GM18870 (cell line): ENCODE results near the gene DNAH1.

ENCODE experiments used
- ATAC-seq: cut with Tn5 transposase; IDR thresholded peaks from one replicate; pipeline ENCODE4 v1.9.1; 2021; ENCODE audit warnings: moderate library complexity; ENCODE audit not compliant: unreplicated experiment

Gene DNAH1

GRCh38 chr3:52384019-52384761, 68.1 kb downstream of the DNAH1 start:
- no peak for ATAC-seq

GRCh38 chr3:52385157-52385556, 69.0 kb downstream of the DNAH1 start:
- ATAC-seq: no peak

- ATAC-seq: no peak
Measured at GRCh38 chr3:52387481-52387880, 71.4 kb downstream of the DNAH1 start.

- no peak for ATAC-seq
Measured at GRCh38 chr3:52388348-52388821, 72.3 kb downstream of the DNAH1 start.

- no peak for ATAC-seq
Measured at GRCh38 chr3:52388933-52389332, 72.8 kb downstream of the DNAH1 start.

- no peak for ATAC-seq
Measured at GRCh38 chr3:52391096-52391495, 75.0 kb downstream of the DNAH1 start.

- ATAC-seq: no peak
Measured at GRCh38 chr3:52392216-52392930, 76.3 kb downstream of the DNAH1 start.

- ATAC-seq: no peak
Measured at GRCh38 chr3:52393131-52393807, 77.2 kb downstream of the DNAH1 start.

- ATAC-seq: no peak
Measured at GRCh38 chr3:52393959-52394670, 78.0 kb downstream of the DNAH1 start.

GRCh38 chr3:52394751-52395502, 78.8 kb downstream of the DNAH1 start:
- ATAC-seq: no peak

- no peak for ATAC-seq
Measured at GRCh38 chr3:52395503-52395865, 79.4 kb downstream of the DNAH1 start.

GRCh38 chr3:52396011-52396906, 80.1 kb downstream of the DNAH1 start:
- no peak for ATAC-seq

GRCh38 chr3:52396907-52397591, 80.9 kb downstream of the DNAH1 start:
- no peak for ATAC-seq

GRCh38 chr3:52397676-52398399, 81.7 kb downstream of the DNAH1 start:
- ATAC-seq: no peak

GRCh38 chr3:52398670-52399081, 82.6 kb downstream of the DNAH1 start:
- ATAC-seq: no peak

GRCh38 chr3:52399131-52399530, 83.0 kb downstream of the DNAH1 start:
- ATAC-seq: no peak

- ATAC-seq: no peak
Measured at GRCh38 chr3:52399593-52399992, 83.5 kb downstream of the DNAH1 start.

- no peak for ATAC-seq
Measured at GRCh38 chr3:52400275-52400793, 84.2 kb downstream of the DNAH1 start.
